ENCODE results near the gene ZIM2.

Gene ZIM2

DNA sequence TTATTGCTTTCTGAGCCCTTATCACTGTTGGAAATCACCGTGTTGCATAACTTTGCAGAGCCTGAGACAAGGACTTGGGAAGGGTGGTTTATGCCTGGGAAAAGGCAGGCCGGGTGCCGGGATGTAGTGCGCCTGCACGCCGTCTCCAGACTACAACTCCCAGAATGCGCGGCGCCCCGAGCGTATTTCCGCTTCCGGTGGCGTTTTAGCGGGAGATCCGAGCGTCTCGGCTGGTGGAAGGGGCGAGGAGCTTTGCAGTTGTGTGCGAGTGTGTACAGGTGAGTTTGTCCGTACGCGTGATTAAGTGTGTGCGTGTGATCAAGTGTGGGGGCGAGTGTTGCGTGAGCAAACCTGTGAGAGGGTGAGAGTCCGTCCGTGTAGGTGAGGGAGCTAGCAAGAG lies 75.4 kb downstream of the ZIM2 start:
- Histone ChIP-seq H3K4me3 (ENCODE audit: low read depth, low read length) (peak overlapping the region; percentile 79), H3K27me3 (ENCODE audit: insufficient read depth, low read depth, severe bottlenecking) (no peaks in the 10 kb centered on the region), H3K36me3 (no peaks in the 10 kb centered on the region; the same call in 1 of the 2 replicates), H3K27ac (peak overlapping the region; percentile 46), H3K9me3 (ENCODE audit: severe bottlenecking) (peaks cover 11% of the 10 kb centered on the region)
- DNase-seq, result peak; percentile 83
- TF ChIP-seq, protein P1, sequence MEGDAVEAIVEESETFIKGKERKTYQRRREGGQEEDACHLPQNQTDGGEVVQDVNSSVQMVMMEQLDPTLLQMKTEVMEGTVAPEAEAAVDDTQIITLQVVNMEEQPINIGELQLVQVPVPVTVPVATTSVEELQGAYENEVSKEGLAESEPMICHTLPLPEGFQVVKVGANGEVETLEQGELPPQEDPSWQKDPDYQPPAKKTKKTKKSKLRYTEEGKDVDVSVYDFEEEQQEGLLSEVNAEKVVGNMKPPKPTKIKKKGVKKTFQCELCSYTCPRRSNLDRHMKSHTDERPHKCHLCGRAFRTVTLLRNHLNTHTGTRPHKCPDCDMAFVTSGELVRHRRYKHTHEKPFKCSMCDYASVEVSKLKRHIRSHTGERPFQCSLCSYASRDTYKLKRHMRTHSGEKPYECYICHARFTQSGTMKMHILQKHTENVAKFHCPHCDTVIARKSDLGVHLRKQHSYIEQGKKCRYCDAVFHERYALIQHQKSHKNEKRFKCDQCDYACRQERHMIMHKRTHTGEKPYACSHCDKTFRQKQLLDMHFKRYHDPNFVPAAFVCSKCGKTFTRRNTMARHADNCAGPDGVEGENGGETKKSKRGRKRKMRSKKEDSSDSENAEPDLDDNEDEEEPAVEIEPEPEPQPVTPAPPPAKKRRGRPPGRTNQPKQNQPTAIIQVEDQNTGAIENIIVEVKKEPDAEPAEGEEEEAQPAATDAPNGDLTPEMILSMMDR (IDR thresholded peaks at IDR 0.05; ENCODE audit: low read depth, low read length), result no peak

DNA sequence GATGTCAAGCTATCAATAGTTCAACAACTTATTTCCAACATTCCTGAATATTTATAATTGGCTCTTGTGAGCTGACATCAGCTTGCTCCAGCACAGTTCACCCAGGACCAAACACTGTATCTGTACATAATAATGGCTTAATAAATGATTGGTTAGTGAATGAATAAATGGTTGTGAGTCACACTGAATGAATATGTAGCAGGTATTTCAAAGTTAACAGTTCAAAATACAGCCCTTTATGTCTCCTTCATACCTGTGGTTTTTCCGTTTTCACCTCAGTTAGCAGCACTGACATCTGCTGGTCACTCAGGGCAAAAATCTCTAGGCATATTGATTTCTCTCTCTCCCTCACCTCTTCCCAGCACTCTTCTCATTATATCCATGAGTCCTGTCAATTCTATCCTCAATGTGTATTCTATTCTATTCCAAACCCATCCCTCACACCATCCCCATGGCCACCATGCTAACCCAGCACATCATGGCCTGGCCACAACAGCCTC lies 76.3 kb downstream of the ZIM2 start:
- H3K4me3 ChIP-seq (ENCODE audit: low read depth, low read length), result no peak overlapping the region
- TF ChIP-seq, protein P1 (IDR thresholded peaks at IDR 0.05; ENCODE audit: low read depth, low read length), result 0 out of 2 replicates have a peak, but pooled peaks have one; percentile 12
- no peaks in the 10 kb centered on the region; the same call in 1 of the 2 replicates for H3K36me3 ChIP-seq
- no peaks in the 10 kb centered on the region for H3K27me3 ChIP-seq (ENCODE audit: insufficient read depth, low read depth, severe bottlenecking)
- no peak overlapping the region for H3K27ac ChIP-seq
- H3K9me3 ChIP-seq (ENCODE audit: severe bottlenecking), result peaks cover 13% of the 10 kb centered on the region
- DNase-seq, result no peak

DNA sequence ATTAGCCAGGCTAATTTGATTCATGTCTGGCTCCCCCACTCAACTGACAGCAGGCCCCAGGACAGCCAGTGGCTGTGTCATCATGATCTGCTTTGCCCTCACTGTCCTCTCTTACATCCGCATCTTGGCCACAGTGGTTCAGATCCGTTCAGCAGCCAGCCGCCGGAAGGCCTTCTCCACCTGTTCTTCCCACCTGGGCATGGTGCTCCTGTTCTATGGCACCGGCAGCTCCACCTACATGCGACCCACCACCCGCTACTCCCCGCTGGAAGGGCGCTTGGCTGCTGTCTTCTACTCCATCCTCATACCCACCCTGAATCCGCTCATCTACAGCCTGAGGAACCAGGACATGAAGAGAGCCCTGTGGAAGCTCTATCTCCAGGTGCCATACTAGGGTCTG lies 79.7 kb downstream of the ZIM2 start:
- H3K9me3 ChIP-seq (ENCODE audit: severe bottlenecking), result peaks cover 14% of the 10 kb centered on the region
- H3K27ac ChIP-seq, result no peak overlapping the region
- no peak for DNase-seq
- TF ChIP-seq, protein P1 (IDR thresholded peaks at IDR 0.05; ENCODE audit: low read depth, low read length), result no peak
- H3K27me3 ChIP-seq (ENCODE audit: insufficient read depth, low read depth, severe bottlenecking), result no peaks in the 10 kb centered on the region
- H3K36me3 ChIP-seq, result no peaks in the 10 kb centered on the region
- H3K4me3 ChIP-seq (ENCODE audit: low read depth, low read length), result no peak overlapping the region

DNA sequence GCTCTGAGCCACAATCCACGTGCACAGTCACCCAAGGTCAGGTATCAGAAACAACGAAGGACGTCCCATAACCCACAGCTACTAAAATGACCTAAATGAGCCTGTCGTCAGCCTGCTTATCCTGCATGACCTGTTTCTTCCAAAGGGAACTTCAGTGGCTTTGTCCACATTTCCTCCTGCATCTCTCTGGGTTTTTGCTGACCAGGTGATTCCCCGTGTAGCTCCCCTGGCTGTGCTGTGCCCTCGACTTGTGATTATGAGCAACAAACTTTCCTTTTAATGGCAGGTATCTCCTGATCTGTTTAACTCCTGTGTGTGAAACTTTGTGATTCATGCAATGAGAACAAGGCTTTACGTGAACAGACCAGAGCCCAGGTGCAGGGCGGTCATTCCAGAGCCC lies 81.0 kb downstream of the ZIM2 start:
- Histone ChIP-seq H3K9me3 (ENCODE audit: severe bottlenecking) (peaks cover 8% of the 10 kb centered on the region), H3K27ac (no peak overlapping the region), H3K4me3 (ENCODE audit: low read depth, low read length) (no peak overlapping the region), H3K27me3 (ENCODE audit: insufficient read depth, low read depth, severe bottlenecking) (no peaks in the 10 kb centered on the region), H3K36me3 (no peaks in the 10 kb centered on the region)
- DNase-seq, result no peak
- TF ChIP-seq, protein P1 (IDR thresholded peaks at IDR 0.05; ENCODE audit: low read depth, low read length), result no peak

DNA sequence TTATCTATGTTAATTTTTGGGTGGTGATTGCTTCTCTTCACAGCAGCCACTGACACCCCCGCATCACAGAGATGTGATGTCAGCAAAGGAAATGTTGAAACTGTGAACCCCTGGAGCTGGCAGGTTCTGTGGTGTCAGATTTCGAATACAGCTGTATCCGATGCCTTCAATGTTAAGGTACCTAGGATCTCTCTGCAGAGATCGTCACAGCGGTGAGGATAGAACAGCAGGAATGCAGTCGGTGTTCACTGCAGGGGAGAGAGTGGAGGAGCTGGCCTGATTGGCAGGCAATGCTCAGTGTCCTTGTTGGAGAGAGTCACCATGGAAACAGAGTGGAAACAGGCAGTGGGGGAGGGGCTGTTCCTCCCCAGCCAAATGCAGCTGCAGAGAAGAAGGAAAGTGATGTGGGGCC lies 89.4 kb downstream of the ZIM2 start:
- Histone ChIP-seq H3K27ac (no peak overlapping the region), H3K9me3 (ENCODE audit: severe bottlenecking) (no peaks in the 10 kb centered on the region), H3K27me3 (ENCODE audit: insufficient read depth, low read depth, severe bottlenecking) (peaks cover 8% of the 10 kb centered on the region), H3K4me3 (ENCODE audit: low read depth, low read length) (no peak overlapping the region), H3K36me3 (no peaks in the 10 kb centered on the region)
- no peak for DNase-seq
- TF ChIP-seq, protein P1 (IDR thresholded peaks at IDR 0.05; ENCODE audit: low read depth, low read length), result no peak

DNA sequence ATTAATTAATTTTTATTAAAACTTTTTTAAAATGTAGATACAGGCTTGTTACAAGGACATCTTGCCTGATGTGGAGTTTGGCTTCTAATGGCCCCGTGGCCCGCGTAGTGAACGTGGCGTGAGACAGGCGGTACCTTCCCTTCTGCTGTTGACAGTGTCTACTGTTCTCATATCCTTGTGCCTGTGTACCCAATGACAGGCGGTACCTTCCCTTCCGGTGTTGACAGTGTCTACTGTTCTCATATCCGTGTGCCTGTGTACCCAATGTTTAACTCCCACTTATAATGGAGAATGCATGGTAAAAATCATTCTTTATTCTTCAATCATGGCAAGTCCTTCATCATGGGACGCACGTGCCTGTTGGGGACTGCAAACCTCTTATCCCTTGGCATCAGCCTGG lies 89.9 kb downstream of the ZIM2 start:
- DNase-seq, result no peak
- Histone ChIP-seq H3K4me3 (ENCODE audit: low read depth, low read length) (no peak overlapping the region), H3K27ac (no peak overlapping the region), H3K36me3 (no peaks in the 10 kb centered on the region), H3K9me3 (ENCODE audit: severe bottlenecking) (no peaks in the 10 kb centered on the region), H3K27me3 (ENCODE audit: insufficient read depth, low read depth, severe bottlenecking) (peaks cover 11% of the 10 kb centered on the region)
- TF ChIP-seq, protein P1 (IDR thresholded peaks at IDR 0.05; ENCODE audit: low read depth, low read length), result no peak
